ENCODE data around the gene IQCE. TPM values are rescaled to one million over a fixed set of nuclear protein-coding genes. Genes with fewer than 3 reads are reported as not detected.
"Not testable (repeated sequence)": the region's sequence is repeated elsewhere in the genome, so short reads cannot be mapped to it uniquely, and the experiment has no call there.

IQCE gene
- total and polyA plus RNA-seq, 12 donors, result 4.2 to 13.8 (median 9.3) TPM

DNA sequence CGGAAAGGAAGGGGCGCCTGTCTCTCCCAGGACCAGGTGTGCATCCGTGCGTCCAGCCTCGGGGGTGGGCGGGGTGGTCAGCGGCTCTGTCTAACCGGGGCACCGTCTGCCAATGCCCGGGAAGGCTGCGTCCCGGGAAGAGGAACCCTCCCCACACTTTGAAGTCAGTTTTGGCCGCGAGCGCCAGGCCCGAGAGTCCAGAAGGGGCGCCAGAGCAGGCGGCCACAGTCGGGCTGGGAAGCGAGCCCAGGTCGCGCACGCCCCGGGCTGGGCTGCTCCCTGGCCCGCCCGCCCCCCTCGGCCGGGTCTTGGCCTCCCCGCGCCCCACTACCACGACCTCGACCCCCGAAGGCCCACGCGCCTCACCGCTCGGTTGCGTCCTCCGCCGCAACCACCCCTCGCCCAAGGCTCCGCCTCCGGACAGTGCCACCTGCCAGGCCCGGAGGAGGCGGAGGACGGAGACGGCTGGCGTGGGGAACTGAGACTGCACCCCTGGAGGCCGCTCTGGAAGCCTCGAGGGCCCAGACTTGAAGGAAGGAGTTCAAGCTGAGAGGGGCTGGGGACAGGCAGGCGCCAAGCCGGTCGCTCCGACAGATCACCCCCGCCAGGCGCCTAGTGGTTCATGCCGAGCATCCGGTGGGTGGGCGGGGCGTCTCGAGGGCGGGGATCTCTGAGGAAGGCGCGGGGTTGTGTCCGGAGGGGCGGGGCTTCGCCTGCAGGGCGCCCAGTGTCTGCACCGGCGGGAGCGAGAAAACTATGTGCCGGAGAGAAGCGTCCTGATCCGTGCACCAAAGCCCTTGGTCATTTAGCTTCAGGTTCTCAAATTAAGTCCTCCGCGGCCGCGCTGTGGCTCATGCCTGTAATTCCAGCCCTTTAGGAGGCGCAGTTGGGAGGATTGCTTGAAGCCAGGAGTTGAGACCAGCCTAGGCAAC lies 3.4 kb upstream of the IQCE start, which contains the start of gene BRAT1:
TSS of gene BRAT1 (minus strand) at position 404 of the 932 bp plus-strand sequence. CDS start 1,093 bp downstream, outside the sequence.
- TF ChIP-seq, protein P1, sequence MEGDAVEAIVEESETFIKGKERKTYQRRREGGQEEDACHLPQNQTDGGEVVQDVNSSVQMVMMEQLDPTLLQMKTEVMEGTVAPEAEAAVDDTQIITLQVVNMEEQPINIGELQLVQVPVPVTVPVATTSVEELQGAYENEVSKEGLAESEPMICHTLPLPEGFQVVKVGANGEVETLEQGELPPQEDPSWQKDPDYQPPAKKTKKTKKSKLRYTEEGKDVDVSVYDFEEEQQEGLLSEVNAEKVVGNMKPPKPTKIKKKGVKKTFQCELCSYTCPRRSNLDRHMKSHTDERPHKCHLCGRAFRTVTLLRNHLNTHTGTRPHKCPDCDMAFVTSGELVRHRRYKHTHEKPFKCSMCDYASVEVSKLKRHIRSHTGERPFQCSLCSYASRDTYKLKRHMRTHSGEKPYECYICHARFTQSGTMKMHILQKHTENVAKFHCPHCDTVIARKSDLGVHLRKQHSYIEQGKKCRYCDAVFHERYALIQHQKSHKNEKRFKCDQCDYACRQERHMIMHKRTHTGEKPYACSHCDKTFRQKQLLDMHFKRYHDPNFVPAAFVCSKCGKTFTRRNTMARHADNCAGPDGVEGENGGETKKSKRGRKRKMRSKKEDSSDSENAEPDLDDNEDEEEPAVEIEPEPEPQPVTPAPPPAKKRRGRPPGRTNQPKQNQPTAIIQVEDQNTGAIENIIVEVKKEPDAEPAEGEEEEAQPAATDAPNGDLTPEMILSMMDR (IDR thresholded peaks at IDR 0.05), result peak; percentile 16 to 71 (median 45)
- H3K9me3 ChIP-seq, result no peaks in the 10 kb centered on the region
- intact Hi-C loops (cut with DNase I), result loop anchor here in 5 of 10 donors (5.0 to 10.0 kb wide), 4 partner anchors 33 to 81 kb away; partner anchors contain the start of gene GRIFIN (in 5 of the 5)
- no peaks in the 10 kb centered on the region for H3K27me3 ChIP-seq
- H3K4me3 ChIP-seq, result peak within 1 kb of the TSS; percentile 86 to 99 (median 92)
- peaks cover 0 to 35% (median 2%) of the 10 kb centered on the region in 9 donors for H3K36me3 ChIP-seq
- DNase-seq (peak; percentile 97 to 98), ATAC-seq (peak; percentile 91 to 97 (median 94))
- 0% methylated on average over 65 to 79 of the region's 79 CpGs for WGBS, 2 donors
- H3K4me1 ChIP-seq, result peaks cover 0 to 62% (median 36%) of the 10 kb centered on the region in 9 donors
- H3K27ac ChIP-seq, result peak within 1 kb of the TSS; percentile 95 to 100 (median 100)

DNA sequence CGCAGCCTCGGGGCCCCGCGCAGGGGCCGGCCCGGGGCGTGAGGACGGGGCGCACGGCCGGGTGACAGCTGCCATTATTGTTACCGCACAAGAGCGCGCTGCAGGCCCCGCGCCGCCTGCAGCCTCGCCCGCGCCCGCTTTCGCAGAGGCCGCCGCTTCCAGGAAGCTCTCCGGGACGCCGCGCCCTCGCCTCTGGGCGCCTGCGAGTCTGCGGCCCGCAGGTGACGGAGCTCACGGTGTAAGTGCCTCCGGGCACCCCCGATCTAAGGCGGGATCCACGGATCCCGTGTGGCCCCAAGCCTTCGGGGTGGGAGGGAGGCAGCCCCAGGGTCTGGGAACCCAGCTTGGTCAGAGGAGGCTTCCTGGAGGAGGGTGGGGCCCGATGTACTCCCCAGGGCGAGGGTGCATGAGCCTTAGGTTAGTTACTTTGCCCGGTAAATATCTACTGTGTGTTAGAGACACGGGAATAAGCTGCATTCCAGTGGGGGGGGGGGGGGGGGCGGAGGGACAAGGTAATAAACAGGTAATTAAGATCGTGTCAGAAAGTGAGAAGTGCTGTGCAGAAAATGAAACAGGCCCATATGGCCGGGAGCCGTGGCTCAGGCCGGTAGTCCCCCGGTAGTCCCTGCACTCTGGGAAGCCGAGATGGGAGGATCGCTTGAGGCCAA lies 638 bp downstream of the IQCE start:
- intact Hi-C loops (cut with DNase I), result loop anchor here in 5 of 10 donors (5.0 to 10.0 kb wide), 4 partner anchors 37 to 85 kb away; partner anchors contain the start of gene GRIFIN (in 5 of the 5)
- WGBS, 2 donors, result 9 to 17% methylated on average over 51 to 53 of the region's 53 CpGs
- no peak for DNase-seq

DNA sequence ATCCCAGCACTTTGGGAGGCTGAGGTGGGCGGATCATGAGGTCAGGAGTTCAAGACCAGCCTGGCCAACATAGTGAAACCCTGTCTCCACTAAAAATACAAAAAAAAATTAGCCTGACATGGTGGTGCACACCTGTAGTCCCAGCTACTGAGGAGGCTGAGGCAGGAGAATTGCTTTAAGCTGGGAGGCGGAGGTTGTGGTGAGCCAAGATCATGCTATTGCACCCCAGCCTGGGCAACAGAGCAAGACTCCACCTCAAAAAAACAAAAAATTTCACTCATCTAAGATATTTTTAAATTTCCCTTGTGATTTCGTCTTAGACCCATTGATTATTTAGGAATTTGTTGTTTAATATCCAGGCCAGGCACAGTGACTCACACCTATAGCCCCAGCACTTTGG lies 5.2 kb downstream of the IQCE start:
- intact Hi-C loops (cut with DNase I), result loop anchor here in 3 of 10 donors (2.0 to 10.0 kb wide), 4 partner anchors 49 to 117 kb away; partner anchors contain the start of gene GRIFIN (in 1 of the 3)
- not testable (repeated sequence) for ATAC-seq, DNase-seq

More for the DNA sequence above, 638 bp downstream of the IQCE start:
- Histone ChIP-seq H3K4me1 (peaks cover 0 to 39% (median 25%) of the 10 kb centered on the region in 9 donors), H3K36me3 (peaks cover 0 to 3% (median 0%) of the 10 kb centered on the region in 9 donors), H3K27me3 (no peaks in the 10 kb centered on the region), H3K4me3 (peak overlapping the region; percentile 67 to 97 (median 90)), H3K27ac (peak overlapping the region in 9 of 10 donors; percentile 11 to 83 (median 54)), H3K9me3 (no peaks in the 10 kb centered on the region)
- ATAC-seq, result no peak
- TF ChIP-seq, protein P1 (IDR thresholded peaks at IDR 0.05), result no peak

DNA sequence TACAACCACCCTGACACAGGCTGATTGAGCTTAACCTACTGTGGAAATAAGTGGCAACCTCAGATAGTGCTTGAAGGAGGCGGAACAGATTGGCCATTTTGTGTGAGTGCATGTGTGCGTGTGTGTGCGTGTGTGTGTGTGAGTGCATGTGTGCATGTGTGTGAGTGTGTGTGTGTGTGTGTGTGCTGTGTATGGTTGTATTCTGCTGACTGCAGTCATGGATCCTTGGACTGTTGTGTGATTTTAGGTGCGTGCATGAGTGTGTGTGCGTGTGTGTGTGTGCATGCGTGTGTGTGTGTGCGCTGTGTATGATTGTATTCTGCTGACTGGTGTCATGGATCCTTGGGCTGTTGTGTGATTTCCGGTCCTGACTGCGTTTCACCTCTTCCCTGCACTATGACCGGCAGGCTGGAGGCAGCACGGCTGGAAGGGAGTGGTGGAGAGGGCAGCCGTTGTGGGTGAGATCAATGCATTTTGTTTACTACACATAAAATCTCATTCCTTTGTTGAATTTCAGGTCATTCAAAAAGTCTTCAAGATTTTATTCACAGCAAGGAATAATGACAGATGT lies 6.3 kb downstream of the IQCE start:
- intact Hi-C loops (cut with DNase I), result loop anchor here in 4 of 10 donors (2.0 to 10.0 kb wide), 5 partner anchors 48 to 117 kb away; partner anchors contain the start of gene GRIFIN (in 1 of the 4)
- DNase-seq (no peak), ATAC-seq (no peak)
- Histone ChIP-seq H3K27ac (no peak overlapping the region), H3K27me3 (no peaks in the 10 kb centered on the region), H3K4me1 (peaks cover 0 to 22% (median 13%) of the 10 kb centered on the region in 9 donors), H3K9me3 (no peaks in the 10 kb centered on the region), H3K36me3 (peaks cover 0 to 7% (median 0%) of the 10 kb centered on the region in 9 donors), H3K4me3 (no peak overlapping the region)
- TF ChIP-seq, protein P1 (IDR thresholded peaks at IDR 0.05), result no peak
- WGBS, 2 donors, result 85 to 91% methylated on average over 12 of the region's 12 CpGs

More for the DNA sequence above, 5.2 kb downstream of the IQCE start:
- H3K9me3 ChIP-seq, H3K4me3 ChIP-seq, H3K36me3 ChIP-seq, H3K27me3 ChIP-seq, H3K27ac ChIP-seq: not testable (repeated sequence)
- peaks cover 0 to 30% (median 20%) of the 10 kb centered on the region in 9 donors for H3K4me1 ChIP-seq
- WGBS, 2 donors, result 96 to 98% methylated on average over 3 of the region's 3 CpGs
